OCI-M2 (cell line): ENCODE results near the gene AFTPH.

Source experiments
- DNase-seq: peaks from one replicate; lab custom pipeline; 2025; ENCODE audit not compliant: unreplicated experiment; lab: John Stamatoyannopoulos, UW

Gene AFTPH

DNA sequence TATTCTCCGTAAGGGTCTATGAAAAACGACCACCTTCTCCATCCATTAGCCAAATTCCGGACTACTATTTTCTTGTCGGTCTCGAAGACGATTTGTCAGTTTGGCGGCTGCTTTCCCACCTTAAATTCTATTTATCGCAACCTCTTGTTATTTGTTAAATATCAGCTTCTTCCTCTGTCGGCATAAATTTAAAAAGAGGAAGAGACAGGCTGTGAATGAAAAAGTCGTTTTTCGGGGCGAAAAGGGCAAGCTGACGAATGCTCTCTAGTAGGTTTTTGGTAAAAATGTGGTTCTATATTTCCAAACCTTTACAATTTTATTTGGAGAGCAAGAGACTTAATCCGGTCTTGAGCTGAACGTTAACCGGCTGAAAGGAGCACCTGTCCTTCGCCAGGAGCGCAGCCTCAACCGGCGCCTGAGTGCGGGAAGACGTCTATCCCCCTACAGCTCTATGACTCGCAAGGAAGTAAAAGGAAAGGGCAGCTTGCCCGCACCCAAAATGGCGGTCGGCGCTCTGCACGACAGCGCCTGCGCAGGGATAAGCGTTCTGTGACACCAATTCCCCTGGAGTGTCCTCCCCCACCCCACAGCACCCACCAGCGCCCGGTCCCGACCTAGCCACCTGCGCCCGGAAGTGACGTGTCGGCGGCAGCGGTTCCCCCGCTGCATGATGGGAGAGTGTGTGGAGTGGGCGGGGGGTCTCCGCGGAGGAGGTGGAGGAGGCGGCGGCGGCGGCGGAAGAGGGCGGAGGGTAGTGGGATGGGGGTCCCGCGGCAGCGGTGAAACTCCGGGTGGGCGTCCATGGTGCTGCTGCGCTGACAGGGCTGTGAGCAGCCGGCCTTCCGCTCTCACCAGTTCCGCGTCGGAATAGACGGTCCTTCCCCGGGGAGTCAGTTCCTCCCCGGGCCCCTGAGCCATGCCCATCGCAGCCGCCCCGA, at the start of gene AFTPH:
Gene AFTPH, plus strand, starts transcription at position 663 of the 938 bp plus-strand sequence. CDS start 27,147 bp downstream, outside the sequence.
- peak; percentile 56 for DNase-seq

GRCh38 chr2:64474636-64475035, 49.5 kb upstream of the AFTPH start:
- DNase-seq = no peak

- DNase-seq = no peak
Observed at GRCh38 chr2:64477037-64477436, 47.1 kb upstream of the AFTPH start.

GRCh38 chr2:64477979-64478378, 46.1 kb upstream of the AFTPH start:
- no peak for DNase-seq

- DNase-seq = no peak
Observed at GRCh38 chr2:64478502-64479230, 45.5 kb upstream of the AFTPH start.

- DNase-seq = no peak
Observed at GRCh38 chr2:64479259-64480117, 44.6 kb upstream of the AFTPH start.

GRCh38 chr2:64481665-64482064, 42.5 kb upstream of the AFTPH start:
- no peak for DNase-seq

- DNase-seq = no peak
Observed at GRCh38 chr2:64482243-64482642, 41.9 kb upstream of the AFTPH start.

DNA sequence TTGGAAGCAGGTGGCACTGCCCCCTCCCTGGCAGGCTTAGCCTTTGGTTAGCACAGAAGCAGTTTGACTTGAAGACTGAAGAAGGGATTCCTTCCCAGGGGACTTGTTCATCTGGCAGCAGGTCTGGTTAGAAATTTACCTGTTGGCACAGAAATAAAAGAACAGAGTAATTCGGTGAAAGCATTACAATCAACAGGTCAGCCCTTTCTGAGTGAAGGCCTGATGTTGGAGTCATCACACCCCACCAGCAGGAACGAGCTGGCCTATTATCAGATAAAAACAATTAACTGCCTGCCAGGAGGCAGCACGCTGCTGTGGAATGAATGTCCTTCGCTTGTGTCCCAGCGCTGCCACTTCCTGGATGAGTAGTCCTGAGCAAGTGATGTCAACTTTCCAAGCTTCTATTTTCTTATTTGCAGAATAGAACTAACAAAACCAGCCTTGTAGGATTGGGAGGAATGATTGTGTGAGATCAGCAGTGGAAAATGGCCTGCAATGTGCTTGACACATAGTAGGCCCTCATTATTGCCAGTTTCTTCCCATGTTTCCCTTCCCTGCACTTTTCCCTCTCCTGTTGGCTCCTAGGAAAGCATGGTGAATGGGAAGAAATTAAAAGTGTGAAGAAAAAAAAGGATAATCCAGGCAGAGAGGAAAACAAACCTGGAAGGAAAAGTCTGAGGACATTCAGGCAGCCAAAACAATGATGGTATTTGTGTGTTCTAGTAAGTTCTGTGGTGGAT, 41.2 kb upstream of the AFTPH start:
- no peak for DNase-seq

DNA sequence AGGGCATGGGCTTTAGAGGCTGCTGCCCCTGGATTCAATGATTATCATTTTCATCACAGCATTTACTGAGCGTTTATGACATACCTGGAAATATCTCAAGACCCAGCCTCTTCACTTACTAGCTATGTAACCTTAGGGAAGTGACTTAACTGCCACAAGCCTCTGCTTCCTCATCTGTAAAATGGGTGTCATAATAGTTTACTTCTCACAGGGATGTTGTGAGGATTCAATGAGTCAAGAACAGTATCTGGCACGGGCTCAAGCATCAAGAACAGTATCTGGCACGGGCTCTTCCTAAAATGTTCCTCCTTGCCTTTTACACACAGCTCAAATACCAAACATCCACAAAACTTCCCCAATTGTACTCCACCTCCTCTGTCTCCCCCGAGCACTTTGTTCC, 38.8 kb upstream of the AFTPH start:
- DNase-seq = no peak

DNA sequence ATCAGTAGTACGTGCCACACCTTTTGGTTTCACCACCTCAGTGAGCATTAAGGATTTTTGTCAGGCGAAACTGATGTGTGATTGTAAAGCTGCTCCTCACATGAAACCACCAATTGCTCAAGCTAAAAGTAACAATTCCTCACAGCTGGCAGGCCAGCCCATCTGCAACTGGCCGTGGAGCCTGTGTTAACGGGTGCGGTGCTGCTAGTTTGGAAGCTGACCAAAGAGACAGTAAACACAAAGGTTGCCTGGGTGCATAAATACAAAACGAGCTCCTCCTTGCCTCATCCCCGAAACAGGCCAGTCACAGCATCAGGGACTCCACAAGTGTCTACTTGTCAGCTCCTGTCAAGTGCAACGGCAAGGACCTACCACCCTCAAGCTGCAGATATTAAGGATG, 38.2 kb upstream of the AFTPH start:
- no peak for DNase-seq

DNA sequence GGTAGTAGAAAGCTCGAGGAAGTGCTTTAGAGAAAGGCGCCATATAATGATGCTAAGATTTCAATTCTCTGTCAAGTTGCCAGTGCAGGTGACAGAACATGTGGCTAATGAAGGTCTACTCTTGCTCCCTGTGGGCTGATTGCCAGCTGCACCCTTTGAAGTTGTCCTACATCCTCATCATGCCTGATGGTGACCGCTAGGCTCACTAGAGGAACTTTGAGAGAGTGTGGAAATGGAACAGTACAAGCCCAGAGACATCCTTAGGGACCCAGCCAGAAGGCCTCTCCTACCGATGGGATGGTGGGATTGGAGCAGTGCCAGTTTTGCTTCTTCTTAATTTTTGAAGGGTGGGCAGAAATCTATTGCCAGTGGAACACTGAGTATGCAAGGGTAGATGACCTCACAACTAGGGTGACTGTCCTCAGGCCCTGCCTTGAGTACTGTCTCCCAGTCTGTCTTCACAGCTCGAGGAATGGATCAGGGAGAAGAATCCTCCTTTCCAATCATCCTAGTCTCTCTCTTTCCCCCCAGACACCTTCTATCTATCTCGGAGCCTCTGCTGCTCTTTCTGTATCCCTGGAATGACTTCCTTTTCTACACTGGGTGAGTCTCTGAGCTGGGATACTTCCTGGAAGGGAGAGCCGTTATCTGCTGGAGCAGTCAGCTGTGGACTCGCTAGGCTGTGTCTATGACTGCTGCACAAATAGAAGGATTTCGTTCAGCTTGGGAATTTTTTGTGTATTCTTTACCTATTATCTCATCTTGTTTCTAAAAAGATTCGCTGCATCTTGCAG, 36.7 kb upstream of the AFTPH start:
- no peak for DNase-seq

GRCh38 chr2:64488050-64488974, 35.8 kb upstream of the AFTPH start:
- DNase-seq = no peak

- DNase-seq = no peak
Observed at GRCh38 chr2:64489081-64489751, 34.9 kb upstream of the AFTPH start.

- no peak for DNase-seq
Observed at GRCh38 chr2:64491426-64491825, 32.7 kb upstream of the AFTPH start.

- no peak for DNase-seq
Observed at GRCh38 chr2:64492272-64492671, 31.9 kb upstream of the AFTPH start.

GRCh38 chr2:64492821-64493220, 31.3 kb upstream of the AFTPH start:
- no peak for DNase-seq

GRCh38 chr2:64493788-64494187, 30.3 kb upstream of the AFTPH start:
- DNase-seq = no peak
